NCI-H2081 treated with DMSO at 0.1 percent for 48 hours (cell line): Measurements from ENCODE around the gene LRRC26.

Experiments used
- DNase-seq: peaks from one replicate; lab custom pipeline; 2025; lab: John Stamatoyannopoulos, UW

LRRC26 gene

DNA sequence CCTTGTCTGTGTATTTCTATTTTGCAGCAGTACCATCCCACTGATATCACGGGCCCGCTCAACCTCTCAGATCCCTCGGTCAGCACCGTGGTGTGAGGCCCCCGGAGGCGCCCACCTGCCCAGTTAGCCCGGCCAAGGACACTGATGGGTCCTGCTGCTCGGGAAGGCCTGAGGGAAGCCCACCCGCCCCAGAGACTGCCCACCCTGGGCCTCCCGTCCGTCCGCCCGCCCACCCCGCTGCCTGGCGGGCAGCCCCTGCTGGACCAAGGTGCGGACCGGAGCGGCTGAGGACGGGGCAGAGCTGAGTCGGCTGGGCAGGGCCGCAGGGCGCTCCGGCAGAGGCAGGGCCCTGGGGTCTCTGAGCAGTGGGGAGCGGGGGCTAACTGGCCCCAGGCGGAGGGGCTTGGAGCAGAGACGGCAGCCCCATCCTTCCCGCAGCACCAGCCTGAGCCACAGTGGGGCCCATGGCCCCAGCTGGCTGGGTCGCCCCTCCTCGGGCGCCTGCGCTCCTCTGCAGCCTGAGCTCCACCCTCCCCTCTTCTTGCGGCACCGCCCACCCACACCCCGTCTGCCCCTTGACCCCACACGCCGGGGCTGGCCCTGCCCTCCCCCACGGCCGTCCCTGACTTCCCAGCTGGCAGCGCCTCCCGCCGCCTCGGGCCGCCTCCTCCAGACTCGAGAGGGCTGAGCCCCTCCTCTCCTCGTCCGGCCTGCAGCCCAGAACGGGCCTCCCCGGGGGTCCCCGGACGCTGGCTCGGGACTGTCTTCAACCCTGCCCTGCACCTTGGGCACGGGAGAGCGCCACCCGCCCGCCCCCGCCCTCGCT lies 1.9 kb downstream of the LRRC26 start:
- no peak for DNase-seq

DNA sequence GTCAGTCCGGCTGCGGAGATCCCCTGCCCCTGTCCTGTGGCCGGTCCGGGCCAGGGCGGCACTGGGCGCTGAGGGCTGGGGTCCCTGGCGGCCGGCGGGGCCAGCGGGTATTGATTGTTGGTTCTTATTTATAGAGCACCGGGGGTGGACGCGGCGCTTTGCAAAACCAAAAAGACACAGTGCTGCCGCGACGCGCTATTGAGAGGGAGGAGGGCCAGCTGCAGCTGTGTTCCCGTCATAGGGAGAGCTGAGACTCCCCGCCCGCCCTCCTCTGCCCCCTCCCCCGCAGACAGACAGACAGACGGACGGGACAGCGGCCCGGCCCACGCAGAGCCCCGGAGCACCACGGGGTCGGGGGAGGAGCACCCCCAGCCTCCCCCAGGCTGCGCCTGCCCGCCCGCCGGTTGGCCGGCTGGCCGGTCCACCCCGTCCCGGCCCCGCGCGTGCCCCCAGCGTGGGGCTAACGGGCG lies 2.5 kb downstream of the LRRC26 start:
- DNase-seq = no peak

DNA sequence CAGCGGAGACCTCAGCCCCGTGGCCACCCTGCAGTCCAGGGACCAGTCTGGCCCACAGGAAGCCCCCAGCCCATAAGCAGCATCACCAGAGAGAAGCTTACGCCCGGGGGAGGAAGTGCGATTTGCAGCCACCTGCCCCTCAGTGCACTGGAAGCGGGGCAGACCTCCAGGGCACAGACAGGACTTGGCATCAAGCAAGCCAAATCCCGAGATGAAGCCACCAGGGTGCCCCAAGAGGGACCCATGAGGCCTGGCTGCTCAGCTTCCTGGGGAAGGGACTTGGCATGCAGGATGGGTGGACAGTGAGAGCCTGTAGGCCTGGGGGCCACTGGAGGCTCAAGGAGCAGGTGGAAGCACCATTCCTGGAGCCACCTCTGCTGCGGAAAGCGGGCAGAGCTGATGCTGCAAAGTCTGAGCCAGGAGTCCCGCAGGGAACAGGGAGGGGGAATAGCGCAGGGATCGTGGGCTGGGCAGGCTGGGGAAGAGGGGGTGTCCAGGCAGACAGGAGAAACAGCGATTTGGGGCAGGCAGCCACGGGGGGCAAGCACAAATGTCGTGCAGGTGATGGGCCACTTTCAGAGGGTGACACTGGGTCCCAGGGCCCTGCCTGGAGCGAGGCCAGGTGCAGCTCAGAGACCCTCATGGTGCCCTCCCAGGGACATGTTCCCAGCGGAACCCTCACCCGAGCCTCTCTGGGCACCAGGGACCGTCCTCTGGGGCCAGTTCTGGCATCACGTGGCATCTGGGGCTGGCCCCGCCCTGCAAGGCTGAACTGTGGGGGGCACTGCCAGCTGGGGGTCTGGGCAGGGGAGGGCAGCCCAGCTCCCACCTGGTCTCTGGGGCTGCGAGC lies 3.2 kb downstream of the LRRC26 start:
- DNase-seq = no peak

DNA sequence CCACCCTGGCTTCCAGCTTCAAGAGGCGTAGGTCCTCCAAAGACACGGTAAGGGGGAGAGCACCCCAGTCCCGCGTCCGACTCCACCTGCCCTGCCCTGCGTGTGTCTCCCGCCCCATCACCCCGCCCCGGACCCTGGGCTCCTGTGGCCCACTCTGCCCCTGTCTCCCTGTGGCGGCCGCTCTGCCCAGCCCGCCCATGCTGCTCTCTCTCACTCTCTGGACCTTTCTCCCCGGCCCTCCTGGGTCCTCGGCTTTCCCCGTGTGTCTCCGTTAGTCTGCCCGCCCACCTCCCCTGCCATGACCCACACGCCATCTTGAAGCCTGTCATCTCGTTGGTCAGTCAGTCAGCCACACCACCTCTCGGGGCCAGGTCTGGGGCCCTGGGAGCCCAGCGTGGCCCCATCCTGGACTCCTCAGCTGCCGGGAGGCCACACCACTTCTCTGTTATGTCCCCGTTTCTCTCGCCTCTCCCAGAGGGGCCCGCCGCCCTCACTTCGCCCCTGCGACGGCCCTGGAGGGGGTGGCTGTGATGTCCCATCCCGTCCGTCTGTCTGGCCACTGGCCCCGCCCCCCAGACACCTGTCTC lies 4.5 kb downstream of the LRRC26 start:
- DNase-seq = no peak

DNA sequence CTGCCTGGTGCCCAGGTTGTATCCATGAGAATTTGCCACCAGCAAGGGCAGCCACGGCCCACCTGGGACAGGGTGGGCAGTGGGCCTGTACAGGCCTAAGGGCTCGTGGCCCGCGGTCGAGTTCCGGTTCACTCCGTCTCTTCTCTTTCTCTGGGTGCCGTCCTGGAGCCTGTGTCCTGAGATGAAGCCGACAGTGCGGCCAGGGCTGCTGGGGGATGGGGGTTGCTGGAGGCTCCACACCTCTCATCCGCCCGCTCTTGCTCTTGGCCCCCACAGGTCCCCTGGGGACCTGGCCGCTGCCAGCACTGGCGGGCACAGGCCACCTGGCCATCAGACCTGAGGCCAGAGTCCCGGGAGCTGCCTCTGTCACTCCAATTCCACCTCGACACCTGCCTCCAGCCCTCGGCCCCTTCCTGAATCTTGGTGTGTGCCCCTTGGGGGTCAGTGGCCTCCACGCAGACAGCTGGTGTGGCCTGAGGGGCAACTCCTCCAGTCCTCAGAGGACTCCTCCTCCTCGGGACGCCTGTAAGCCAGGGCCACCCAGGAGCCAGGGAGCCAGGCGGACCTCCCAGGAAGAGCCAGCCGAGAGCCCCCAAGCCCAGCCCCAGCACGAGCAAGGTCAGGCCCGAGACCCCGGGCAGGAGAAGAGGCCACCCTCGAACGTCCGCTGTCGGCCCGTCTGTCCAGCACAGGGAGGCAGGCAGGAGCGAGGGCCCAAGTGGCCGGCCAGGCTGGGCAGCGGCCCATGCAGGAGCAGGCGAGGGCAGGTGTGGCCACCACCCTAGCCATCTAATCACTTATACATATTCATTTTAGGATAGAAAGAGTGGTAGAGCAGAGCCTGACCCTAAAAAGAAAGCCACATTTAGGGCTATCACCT lies 5.2 kb downstream of the LRRC26 start:
- no peak for DNase-seq

DNA sequence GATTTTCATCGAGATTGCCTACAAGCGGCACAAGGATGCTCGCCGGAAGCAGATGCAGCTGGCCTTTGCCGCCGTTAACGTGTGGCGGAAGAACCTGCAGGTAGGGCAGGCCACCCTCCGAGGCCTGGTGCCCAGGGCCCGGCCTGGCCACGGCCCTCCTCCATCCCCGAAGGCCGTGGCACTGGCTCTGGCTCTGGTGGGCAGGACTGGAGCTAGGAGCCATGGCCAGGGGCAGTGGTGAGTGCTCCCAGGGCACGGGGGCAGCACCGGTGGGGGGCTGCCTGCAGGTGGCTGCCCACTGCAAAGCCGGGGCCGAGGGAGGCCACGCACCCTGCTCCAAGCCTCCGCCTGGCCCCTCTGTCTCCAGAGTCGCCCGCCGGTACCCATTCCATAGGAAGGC lies 6.0 kb downstream of the LRRC26 start:
- no peak for DNase-seq

DNA sequence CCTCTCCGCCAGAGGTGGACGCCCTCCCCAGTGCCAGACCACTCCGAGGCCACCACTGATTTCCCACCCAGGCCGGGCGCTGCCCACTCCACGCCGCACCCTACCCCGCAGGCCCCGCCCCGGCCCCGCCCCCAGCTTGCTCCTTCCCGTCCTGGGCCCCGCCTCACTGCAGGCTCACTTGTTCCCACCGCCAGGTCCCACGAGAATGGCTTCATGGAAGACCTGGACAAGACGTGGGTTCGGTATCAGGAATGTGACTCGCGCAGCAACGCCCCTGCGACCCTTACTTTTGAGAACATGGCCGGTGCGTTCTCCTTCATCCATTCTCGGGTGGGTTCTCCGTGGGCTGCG lies 6.5 kb downstream of the LRRC26 start:
- no peak for DNase-seq

DNA sequence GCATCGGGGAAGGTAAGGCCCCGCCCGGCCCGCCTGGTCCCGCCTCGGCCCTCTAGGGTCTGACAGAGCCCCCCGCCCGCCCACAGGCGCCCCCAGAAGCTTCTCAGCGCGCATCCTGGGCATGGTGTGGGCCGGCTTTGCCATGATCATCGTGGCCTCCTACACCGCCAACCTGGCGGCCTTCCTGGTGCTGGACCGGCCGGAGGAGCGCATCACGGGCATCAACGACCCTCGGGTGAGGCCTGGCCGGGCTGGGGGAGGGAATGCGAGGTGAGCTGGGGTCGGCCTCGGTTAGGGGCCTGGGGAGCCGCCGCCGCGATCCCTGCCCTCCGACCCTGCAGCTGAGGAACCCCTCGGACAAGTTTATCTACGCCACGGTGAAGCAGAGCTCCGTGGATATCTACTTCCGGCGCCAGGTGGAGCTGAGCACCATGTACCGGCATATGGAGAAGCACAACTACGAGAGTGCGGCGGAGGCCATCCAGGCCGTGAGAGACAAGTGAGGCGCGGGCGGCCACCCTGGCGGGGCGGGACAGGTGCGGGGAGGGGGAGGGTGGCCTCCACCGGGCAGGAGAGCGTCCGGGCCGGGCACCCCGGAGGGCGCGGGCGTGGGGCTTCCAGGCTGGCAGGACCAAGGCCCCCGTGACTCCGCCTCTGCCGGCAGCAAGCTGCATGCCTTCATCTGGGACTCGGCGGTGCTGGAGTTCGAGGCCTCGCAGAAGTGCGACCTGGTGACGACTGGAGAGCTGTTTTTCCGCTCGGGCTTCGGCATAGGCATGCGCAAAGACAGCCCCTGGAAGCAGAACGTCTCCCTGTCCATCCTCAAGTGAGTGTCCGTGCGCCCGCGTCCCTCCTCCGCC lies 7.1 kb downstream of the LRRC26 start:
- DNase-seq = no peak

DNA sequence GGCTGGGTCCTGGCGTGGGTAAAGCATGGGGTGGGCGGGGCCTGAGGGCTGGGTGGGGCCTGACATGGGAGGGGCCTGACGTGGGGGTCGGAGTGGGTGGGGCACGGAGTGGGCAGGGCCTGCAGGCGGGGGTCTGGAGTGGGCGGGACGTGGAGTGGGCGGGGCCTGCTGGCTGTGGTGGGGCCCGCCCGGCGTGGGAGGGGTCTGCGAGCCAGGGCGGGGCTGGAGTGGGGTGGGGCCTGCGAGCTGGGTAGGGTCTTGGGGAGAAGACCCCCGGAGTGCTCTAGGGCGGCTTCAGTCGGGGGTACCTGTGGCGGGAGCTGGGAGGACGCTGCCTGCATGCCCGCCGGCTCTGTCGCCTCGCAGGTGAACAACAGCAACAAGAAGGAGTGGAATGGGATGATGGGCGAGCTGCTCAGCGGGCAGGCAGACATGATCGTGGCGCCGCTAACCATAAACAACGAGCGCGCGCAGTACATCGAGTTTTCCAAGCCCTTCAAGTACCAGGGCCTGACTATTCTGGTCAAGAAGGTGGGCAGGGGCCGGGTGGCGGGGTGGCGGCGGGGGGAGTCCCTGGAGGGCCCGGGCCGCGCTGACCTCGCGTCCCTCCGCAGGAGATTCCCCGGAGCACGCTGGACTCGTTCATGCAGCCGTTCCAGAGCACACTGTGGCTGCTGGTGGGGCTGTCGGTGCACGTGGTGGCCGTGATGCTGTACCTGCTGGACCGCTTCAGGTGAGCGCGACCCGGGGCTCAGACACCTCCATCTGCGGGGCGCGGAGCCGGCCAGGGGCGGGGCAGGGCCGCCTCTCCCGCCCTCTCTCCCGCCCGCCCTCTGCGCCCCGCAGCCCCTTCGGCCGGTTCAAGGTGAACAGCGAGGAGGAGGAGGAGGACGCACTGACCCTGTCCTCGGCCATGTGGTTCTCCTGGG lies 8.0 kb downstream of the LRRC26 start:
- DNase-seq = no peak

DNA sequence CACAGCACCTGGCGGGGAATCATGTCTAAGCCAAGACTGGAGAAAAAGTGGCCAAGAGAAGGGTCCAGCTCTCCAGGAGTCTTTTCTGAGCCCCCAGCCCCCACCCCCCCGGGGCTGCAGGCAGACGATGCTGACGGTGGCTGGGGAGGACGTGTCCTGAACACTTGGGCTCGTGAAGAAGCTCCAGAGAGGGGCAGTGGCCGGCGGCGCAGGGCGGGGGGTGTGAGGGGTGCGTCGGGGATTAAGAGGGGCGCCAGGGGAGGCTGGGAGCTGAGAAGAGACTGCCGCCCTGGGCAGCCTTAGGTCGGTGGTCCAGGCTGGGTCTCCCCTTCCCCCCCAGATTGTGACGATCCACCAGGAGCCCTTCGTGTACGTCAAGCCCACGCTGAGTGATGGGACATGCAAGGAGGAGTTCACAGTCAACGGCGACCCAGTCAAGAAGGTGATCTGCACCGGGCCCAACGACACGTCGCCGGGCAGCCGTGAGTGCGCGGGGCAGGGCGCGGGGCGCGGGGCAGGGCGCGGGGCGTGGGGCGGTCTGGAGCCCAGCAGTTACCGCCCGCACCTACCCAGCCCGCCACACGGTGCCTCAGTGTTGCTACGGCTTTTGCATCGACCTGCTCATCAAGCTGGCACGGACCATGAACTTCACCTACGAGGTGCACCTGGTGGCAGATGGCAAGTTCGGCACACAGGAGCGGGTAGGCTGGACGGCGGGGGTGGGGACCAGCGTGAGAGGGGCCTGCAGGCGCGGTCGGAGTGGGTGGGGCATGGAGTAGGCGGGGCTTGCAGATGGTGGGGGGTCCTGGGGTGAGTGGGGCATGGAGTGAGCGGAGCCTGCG lies 8.9 kb downstream of the LRRC26 start:
- DNase-seq = no peak

DNA sequence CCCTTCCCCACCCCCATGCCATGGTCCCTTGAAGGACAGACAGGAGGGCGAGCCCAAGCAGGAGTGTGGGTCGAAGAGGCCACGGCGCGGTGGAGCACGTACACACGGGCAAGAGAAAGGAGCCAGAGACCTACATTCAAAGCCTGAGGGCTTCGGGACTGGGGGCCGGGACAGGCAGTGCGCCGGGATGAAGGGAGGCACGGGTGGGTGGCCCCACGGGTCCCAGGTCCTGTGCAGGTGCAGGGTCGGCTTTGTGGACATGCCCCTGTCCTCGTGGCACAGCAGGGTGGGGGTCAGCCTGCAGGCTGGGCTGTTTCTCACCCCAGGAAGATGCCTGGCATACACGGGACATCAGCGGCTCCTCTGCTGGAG lies 9.8 kb downstream of the LRRC26 start:
- DNase-seq = no peak

DNA sequence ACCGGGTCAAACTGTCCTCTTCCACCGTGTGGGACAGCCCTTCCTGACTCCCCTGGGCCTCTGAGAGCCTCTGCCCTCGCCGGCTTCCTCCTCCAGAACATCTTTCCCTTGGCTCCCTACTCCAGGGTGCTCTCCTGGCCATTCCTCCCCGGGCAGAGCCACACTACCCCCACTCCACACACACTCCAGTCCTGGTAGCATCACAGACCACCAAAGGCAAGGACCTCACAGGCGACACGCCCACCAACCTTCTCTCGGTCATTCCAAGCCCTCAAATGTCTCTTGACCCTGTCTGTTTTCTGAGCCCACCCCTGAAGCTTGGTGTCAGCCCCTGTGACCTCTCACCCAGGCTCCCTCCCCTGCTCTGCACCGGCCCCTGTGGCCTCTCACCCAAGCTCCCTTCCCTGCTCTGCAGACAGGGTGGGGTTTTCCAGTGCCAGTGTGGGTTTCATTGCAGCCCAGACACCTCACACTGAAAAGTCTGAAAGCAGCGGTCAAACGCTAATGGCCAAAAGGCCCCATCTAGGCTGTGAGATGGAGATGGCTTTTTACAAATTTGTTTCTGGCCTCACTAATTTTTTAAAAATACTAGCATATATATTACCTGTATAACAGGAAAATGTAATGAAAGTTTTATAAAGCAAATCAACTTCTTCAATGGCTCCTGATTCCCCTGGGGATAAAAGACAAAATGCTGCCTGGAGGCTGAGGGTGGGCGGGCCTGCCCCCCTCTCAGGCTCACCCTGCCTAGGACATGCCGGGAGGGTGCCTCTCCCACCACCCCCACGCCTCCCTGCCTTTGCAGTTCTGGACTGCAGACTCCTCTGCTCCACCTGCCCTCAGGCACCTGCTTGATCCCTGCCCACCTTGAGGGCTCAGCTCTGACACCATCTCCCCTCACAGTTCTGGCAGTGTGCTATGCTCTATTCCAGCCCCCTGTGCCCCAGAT lies 10.5 kb downstream of the LRRC26 start:
- DNase-seq = no peak

DNA sequence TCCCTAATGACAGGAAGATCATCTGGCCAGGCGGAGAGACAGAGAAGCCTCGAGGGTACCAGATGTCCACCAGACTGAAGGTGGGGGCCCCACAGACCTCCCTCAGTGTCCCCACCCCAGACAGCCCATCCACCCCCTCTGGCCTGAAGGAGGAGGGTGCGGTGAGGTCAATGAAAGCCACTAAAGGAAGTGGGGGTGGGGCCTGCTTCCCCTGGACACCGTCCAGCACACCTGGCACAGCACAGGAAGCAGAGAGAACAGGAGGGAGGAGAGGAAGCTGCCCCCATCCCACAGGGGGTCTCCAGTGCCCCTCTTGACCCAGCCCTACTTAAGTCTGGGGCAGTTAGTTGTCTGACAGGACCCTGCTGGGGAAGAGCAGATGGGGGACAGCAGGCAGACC lies 11.2 kb downstream of the LRRC26 start:
- no peak for DNase-seq

DNA sequence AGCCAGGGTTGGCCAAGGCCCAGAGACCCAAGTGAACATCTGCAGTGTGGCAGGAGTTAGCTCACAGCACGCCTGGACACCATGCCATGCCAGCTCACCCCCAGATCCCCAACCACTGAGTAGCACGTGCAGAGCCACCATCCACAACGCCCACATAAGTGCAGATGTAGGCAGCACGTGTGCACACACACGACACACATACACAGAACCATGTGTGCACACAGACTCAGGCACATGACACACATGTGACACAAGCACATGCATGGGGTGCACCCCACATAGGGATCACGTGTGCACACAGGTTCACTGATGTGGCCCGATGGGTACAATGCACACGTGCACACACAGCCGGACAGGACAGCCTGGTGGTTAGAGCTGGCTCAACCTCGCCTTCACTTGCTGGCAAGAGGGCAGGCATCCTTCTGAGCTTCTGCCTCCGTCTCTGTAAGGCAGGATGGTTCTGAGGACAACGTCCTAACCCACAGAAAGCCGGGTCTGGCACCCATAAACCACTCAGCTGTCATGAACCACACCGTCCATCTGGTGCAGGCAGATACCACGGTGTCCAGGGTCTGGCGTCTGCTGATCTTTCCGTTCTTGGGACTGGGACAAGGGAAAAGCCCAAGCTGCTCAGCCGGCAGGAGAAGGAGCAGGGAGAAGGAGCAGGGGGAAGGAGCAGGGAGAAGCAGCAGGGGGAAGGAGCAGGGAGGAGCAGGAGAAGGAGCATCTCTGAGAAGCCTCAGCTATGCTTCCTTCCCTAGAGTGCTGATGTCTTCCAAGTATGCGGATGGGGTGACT lies 12.0 kb downstream of the LRRC26 start:
- DNase-seq = no peak

DNA sequence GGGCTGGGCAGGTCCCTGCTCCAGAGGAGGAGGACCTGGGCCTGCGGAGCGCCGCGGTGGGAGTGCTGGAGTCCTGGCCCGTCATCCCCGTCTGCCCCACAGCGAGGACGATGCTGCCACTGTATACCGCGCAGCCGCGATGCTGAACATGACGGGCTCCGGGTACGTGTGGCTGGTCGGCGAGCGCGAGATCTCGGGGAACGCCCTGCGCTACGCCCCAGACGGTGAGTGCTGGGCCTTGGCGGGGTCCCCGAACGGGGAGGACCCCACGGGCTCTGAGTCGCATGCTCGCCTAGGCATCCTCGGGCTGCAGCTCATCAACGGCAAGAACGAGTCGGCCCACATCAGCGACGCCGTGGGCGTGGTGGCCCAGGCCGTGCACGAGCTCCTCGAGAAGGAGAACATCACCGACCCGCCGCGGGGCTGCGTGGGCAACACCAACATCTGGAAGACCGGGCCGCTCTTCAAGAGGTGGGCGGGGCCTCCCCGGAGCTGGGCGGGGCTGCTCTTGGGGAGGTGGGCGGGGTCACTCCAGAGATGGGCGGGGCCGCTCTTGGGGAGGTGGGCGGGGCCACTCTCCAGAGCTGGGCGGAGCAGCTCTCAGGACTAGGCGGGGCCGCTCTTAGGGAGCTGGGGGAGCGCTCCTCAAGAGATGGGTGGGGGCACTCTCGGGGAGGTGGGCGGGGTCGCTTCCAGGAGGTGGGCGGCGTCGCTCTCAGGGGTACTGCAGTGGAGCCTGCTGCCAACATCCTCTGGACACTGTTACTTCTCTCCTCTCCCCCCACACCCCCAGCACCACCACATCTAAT lies 13.1 kb downstream of the LRRC26 start:
- no peak for DNase-seq

DNA sequence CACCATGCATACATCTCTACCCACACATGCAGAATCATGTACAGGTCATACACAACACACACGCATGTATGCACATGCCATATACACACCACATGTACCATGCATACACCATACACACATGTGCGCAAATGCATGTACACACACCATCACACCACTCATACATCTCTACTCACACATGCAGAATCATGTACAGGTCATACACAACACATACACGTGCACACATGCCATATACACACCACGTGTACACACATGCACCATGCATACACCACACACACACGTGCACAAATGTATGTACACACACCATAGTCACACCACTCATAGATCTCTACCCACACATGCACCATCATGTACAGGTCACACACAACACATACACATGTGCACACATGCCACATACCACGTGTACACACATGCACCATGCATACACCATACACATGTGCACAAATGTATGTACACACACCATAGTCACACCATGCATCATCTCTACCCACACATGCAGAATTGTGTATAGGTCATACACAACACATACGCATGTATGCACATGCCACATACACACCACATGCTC lies 16.9 kb downstream of the LRRC26 start:
- DNase-seq = no peak
